HCT116 (cell line): Measurements from ENCODE around the gene RMDN3. TPM values are rescaled to one million over a fixed set of nuclear protein-coding genes. Genes with fewer than 3 reads are reported as not detected.

Source experiments
- ATAC-seq: fragments of 200-7000 bp; cut with Tn5 transposase; 2 replicates; pipeline ENCODE4 v1.9.1; 2020; ENCODE audit warnings: mild to moderate bottlenecking, moderate library complexity
- BruUV-seq: library from RNA; stranded (reverse); fragments of 400-500 nt; replicated peaks from 2 replicates; lab custom pipeline; 2021; lab: Mats Ljungman, UMichigan
- CTCF ChIA-PET: fragments of 300-600 bp; sonication (Branson Sonifier 250); formaldehyde crosslinking; loops from one replicate; lab custom pipeline; 2021; ENCODE audit warnings: antibody characterized with exemption; lab: Charles Lee
- POLR2A ChIA-PET: fragments of 300-600, 350-600 bp; sonication (Branson Sonifier 250); formaldehyde crosslinking; loops from one replicate; lab custom pipeline; 2021; ENCODE audit warnings: antibody characterized with exemption; lab: Charles Lee
- RAD21 ChIA-PET, 2 experiments: fragments of 300-600 bp; sonication (Branson Sonifier 250); formaldehyde crosslinking; loops; one replicate each; lab custom pipeline; 2023; ENCODE audit warnings: low total read pairs in 2 of 2; ENCODE audit not compliant: uncharacterized antibody in 2 of 2, unreplicated experiment in 2 of 2, low non-redundant PET in 1 of 2; lab: Charles Lee
- DNase-seq: peaks from one replicate; pipeline ENCODE4 v3.0.0-alpha.2; 2010; ENCODE audit warnings: low read depth, low spot score
- H2AFZ ChIP-seq: fragments of 200-600 bp; shearing (Covaris generic), sonication (generic); 2 replicates; pipeline ENCODE4 v1.6.1; 2017; ENCODE audit warnings: low read depth, mixed run types, mixed read lengths, antibody characterized with exemption, low read length; ENCODE audit not compliant: poor library complexity, severe bottlenecking
- H3K27ac ChIP-seq: 2 replicates; pipeline ENCODE4 v1.5.1; 2012; ENCODE audit warnings: low read depth, low read length
- H3K27me3 ChIP-seq: fragments of 200-600 bp; sonication (generic); 2 replicates; pipeline ENCODE4 v1.6.1; 2016; ENCODE audit warnings: mixed run types, low read length, mixed read lengths; ENCODE audit not compliant: insufficient read depth
- H3K36me3 ChIP-seq, 2 experiments: fragments of 200-500 bp in 1 of 2; fragments of 200-600 bp in 1 of 2; sonication (Bioruptor generic) in 1 of 2; sonication (generic) in 1 of 2; 2 replicates each; pipeline versions ENCODE4 v1.5.1 to v1.6.1; 2014 to 2016; ENCODE audit warnings: low read length in 2 of 2, inconsistent platforms in 1 of 2, mixed read lengths in 1 of 2, mixed run types in 1 of 2; ENCODE audit not compliant: insufficient read depth in 2 of 2, control insufficient read depth in 1 of 2
- H3K4me1 ChIP-seq, 2 experiments: fragments of 200-600 bp in 1 of 2; sonication (generic) in 1 of 2; 2 replicates each; pipeline versions ENCODE4 v1.5.1 to v1.6.1; 2012 to 2017; ENCODE audit warnings: low read length in 2 of 2, inconsistent platforms in 1 of 2, mild to moderate bottlenecking in 1 of 2, mixed read lengths in 1 of 2, mixed run types in 1 of 2, moderate library complexity in 1 of 2; ENCODE audit not compliant: insufficient read depth in 2 of 2, control insufficient read depth in 1 of 2
- H3K4me2 ChIP-seq: fragments of 200-600 bp; sonication (generic); 2 replicates; pipeline ENCODE4 v1.6.1; 2017; ENCODE audit warnings: mixed run types, low read length, mixed read lengths
- H3K4me3 ChIP-seq, 2 experiments: fragments of 200-600 bp in 1 of 2; sonication (generic) in 1 of 2; replicated peaks in 1 of 2; 2 replicates each; pipeline ENCODE4 v1.5.1; 2011 to 2016; ENCODE audit warnings: low read length in 2 of 2, control low read depth in 1 of 2, low read depth in 1 of 2, mild to moderate bottlenecking in 1 of 2, mixed read lengths in 1 of 2, mixed run types in 1 of 2
- H3K79me2 ChIP-seq: fragments of 200-600 bp; sonication (generic); 2 replicates; pipeline ENCODE4 v1.6.1; 2017; ENCODE audit warnings: mild to moderate bottlenecking, mixed run types, low read length, moderate library complexity, mixed read lengths; ENCODE audit not compliant: insufficient read depth
- H3K9ac ChIP-seq: fragments of 200-600 bp; sonication (generic); 2 replicates; pipeline ENCODE4 v1.6.1; 2016; ENCODE audit warnings: low read length, mixed read lengths
- H3K9me2 ChIP-seq: fragments of 200-600 bp; sonication (generic), shearing (Covaris generic); 2 replicates; pipeline ENCODE4 v1.6.1; 2017; ENCODE audit warnings: mixed run types, mild to moderate bottlenecking, moderate library complexity; ENCODE audit not compliant: insufficient read depth
- H3K9me3 ChIP-seq, 2 experiments: fragments of 200-500 bp in 1 of 2; fragments of 200-600 bp in 1 of 2; sonication (Bioruptor generic) in 1 of 2; sonication (generic) in 1 of 2; 2 replicates each; pipeline ENCODE4 v1.6.1; 2014 to 2017; ENCODE audit warnings: low read length in 2 of 2, mixed read lengths in 2 of 2, inconsistent platforms in 1 of 2, low read depth in 1 of 2, mild to moderate bottlenecking in 1 of 2, mixed run types in 1 of 2, moderate library complexity in 1 of 2; ENCODE audit not compliant: control insufficient read depth in 1 of 2, insufficient read depth in 1 of 2
- H4K20me1 ChIP-seq: fragments of 200-600 bp; sonication (generic), shearing (Covaris generic); 2 replicates; pipeline ENCODE4 v1.6.1; 2017; ENCODE audit warnings: mixed run types, mild to moderate bottlenecking, moderate library complexity; ENCODE audit not compliant: insufficient read depth
- ATF3 ChIP-seq: IDR thresholded peaks from 2 replicates; pipeline ENCODE4 v1.6.1; 2012
- CBX3 ChIP-seq: IDR thresholded peaks from 2 replicates; pipeline ENCODE4 v1.6.1; 2012; ENCODE audit warnings: low read depth
- CTCF ChIP-seq, 3 experiments: fragments of 200-600 bp in 1 of 3; sonication (generic) in 1 of 3; IDR thresholded peaks in 2 of 3; conservative IDR thresholded peaks in 1 of 3; 2 replicates each; pipeline ENCODE4 v1.5.1; 2012 to 2017; ENCODE audit warnings: low read depth in 2 of 3, low read length in 2 of 3, antibody characterized with exemption in 1 of 3, borderline replicate concordance in 1 of 3, control low read depth in 1 of 3, mild to moderate bottlenecking in 1 of 3, mixed read lengths in 1 of 3, mixed run types in 1 of 3, moderate library complexity in 1 of 3; ENCODE audit not compliant: insufficient read depth in 1 of 3
- ELF1 ChIP-seq: IDR thresholded peaks from 2 replicates; pipeline ENCODE4 v1.6.1; 2012; ENCODE audit warnings: low read depth, borderline replicate concordance
- EZH2 ChIP-seq: fragments of 200-600 bp; sonication (generic); IDR thresholded peaks from 2 replicates; pipeline ENCODE4 v1.6.1; 2017; ENCODE audit warnings: antibody characterized with exemption, mixed run types
- EZH2phosphoT487 ChIP-seq: fragments of 200-600 bp; IDR thresholded peaks from 2 replicates; pipeline ENCODE4 v1.6.1; 2018; ENCODE audit warnings: antibody characterized with exemption, borderline replicate concordance
- FOSL1 ChIP-seq: IDR thresholded peaks from 2 replicates; pipeline ENCODE4 v1.6.1; 2012; ENCODE audit warnings: low read depth
- JUND ChIP-seq: IDR thresholded peaks from 2 replicates; pipeline ENCODE4 v1.6.1; 2012
- MAX ChIP-seq: IDR thresholded peaks from 2 replicates; pipeline ENCODE4 v1.6.1; 2012
- POLR2A ChIP-seq: IDR thresholded peaks from 2 replicates; pipeline ENCODE4 v1.7.0; 2011; ENCODE audit warnings: borderline replicate concordance; ENCODE audit not compliant: insufficient read depth, insufficient read length; ENCODE audit errors: extremely low read depth
- POLR2AphosphoS5 ChIP-seq: IDR thresholded peaks from 2 replicates; pipeline ENCODE4 v1.6.1; 2011; ENCODE audit warnings: mild to moderate bottlenecking, low read depth, low read length, moderate library complexity
- RAD21 ChIP-seq: IDR thresholded peaks from 2 replicates; pipeline ENCODE4 v1.6.1; 2012; ENCODE audit warnings: low read depth, mild to moderate bottlenecking
- SIN3A ChIP-seq: IDR thresholded peaks from 2 replicates; pipeline ENCODE4 v1.6.1; 2012; ENCODE audit warnings: low read depth
- SP1 ChIP-seq: IDR thresholded peaks from 2 replicates; pipeline ENCODE4 v1.6.1; 2012; ENCODE audit warnings: low read depth
- TCF7L2 ChIP-seq: IDR thresholded peaks from 2 replicates; pipeline ENCODE4 v1.7.0; 2011; ENCODE audit warnings: borderline replicate concordance, inconsistent platforms; ENCODE audit not compliant: insufficient read depth, insufficient read length; ENCODE audit errors: extremely low read depth
- YY1 ChIP-seq: IDR thresholded peaks from 2 replicates; pipeline ENCODE4 v1.6.1; 2011; ENCODE audit warnings: low read length, low read depth, moderate library complexity, mild to moderate bottlenecking; ENCODE audit not compliant: insufficient replicate concordance; ENCODE audit errors: extremely low read depth
- ZFX ChIP-seq: fragments of 450-650 bp; IDR thresholded peaks from 2 replicates; pipeline ENCODE4 v1.6.1; 2017
- ZNF274 ChIP-seq: fragments of 200-500 bp; sonication (Bioruptor generic); IDR thresholded peaks from 2 replicates; pipeline ENCODE4 v1.6.1; 2014; ENCODE audit warnings: mild to moderate bottlenecking, low read depth, low read length, inconsistent platforms
- intact Hi-C: fragments of 100-400 bp; cut with micrococcal nuclease; formaldehyde crosslinking; loops from 2 replicates; pipeline ENCODE4 v1.10.0; 2022
- total RNA-seq: library from RNA; stranded (reverse); gene quantifications from one replicate; pipeline ENCODE4 v1.2.1, GENCODE V29; 2021; ENCODE audit not compliant: unreplicated experiment

Gene RMDN3
- total RNA-seq, 1 experiment from 2014 or later: 21.5 TPM

- H4K20me1 ChIP-seq: no peaks in the 10 kb centered on the region
- no peak overlapping the region for H3K4me3 ChIP-seq
- RAD21 ChIA-PET: no interaction called here
- no peak for DNase-seq
- H3K36me3 ChIP-seq: no peaks in the 10 kb centered on the region
- TF ChIP-seq SIN3A (no peak), EZH2phosphoT487 (no peak), YY1 (no peak), CTCF (IDR thresholded peaks at IDR 0.05 in 2 of 3, conservative IDR thresholded peaks at IDR 0.05 in 1 of 3; ENCODE audit: borderline replicate concordance in 1 of 3, insufficient read depth in 1 of 3, low read depth in 2 of 3, low read length in 2 of 3) (no peak), ZFX (no peak), SP1 (no peak), POLR2A (no peak), FOSL1 (no peak), EZH2 (no peak), MAX (no peak), CBX3 (no peak), JUND (no peak), ZNF274 (no peak), RAD21 (no peak), TCF7L2 (no peak), ATF3 (no peak), ELF1 (no peak), POLR2AphosphoS5 (no peak)
- TF ChIP-seq, all 23 proteins: peak for 0
- POLR2A ChIA-PET: interaction anchor here (0.6 to 0.9 kb wide), 2 partner anchors 8 to 40 kb away, joined by 4 read pairs; no protein-coding TSS in a partner anchor
- CTCF ChIA-PET: interaction anchor here (0.6 to 1.4 kb wide), 3 partner anchors 11 to 63 kb away, joined by 3 to 4 read pairs (median 3); no protein-coding TSS in a partner anchor
- H3K79me2 ChIP-seq: peaks cover 58% of the 10 kb centered on the region
- ATAC-seq: no peak
- H3K9me3 ChIP-seq: no peaks in the 10 kb centered on the region
- BruUV-seq: no TSS peak
- no peaks in the 10 kb centered on the region for H3K9me2 ChIP-seq
- H3K4me1 ChIP-seq: peaks cover 59 to 73% of the 10 kb centered on the region in 2 experiments
- no peaks in the 10 kb centered on the region for H3K27me3 ChIP-seq
- no peak overlapping the region for H3K9ac ChIP-seq
- intact Hi-C loops: no loop called here
- H3K4me2 ChIP-seq: no peak overlapping the region
- no peak overlapping the region for H2AFZ ChIP-seq
- no peak overlapping the region for H3K27ac ChIP-seq
These were observed 41.5 kb upstream of the RMDN3 start for GRCh38 chr15:40796512-40796911.
